GM23338 (cell line): ENCODE results near the gene PCDHGB7. TPM values are rescaled to one million over a fixed set of nuclear protein-coding genes. Genes with fewer than 3 reads are reported as not detected.

Source experiments
- ATAC-seq: fragments of 200-7000 bp; cut with Tn5 transposase; 3 replicates; pipeline ENCODE4 v1.9.1; 2020
- DNase-seq: peaks from one replicate; pipeline ENCODE4 v3.0.0-alpha.2; 2015; ENCODE audit warnings: low spot score
- H2AFZ ChIP-seq: fragments of 200-600 bp; sonication (generic); 2 replicates; pipeline ENCODE4 v1.8.0; 2016; ENCODE audit warnings: antibody characterized with exemption, mild to moderate bottlenecking, moderate library complexity
- H3F3A ChIP-seq: fragments of 200-600 bp; sonication (generic); replicated peaks from 2 replicates; pipeline ENCODE4 v1.8.0; 2017; ENCODE audit warnings: antibody characterized with exemption, mixed run types, low read depth
- H3K27ac ChIP-seq: fragments of 200-600 bp; sonication (generic); 2 replicates; pipeline ENCODE4 v1.6.1; 2016; ENCODE audit warnings: low read depth
- H3K27me3 ChIP-seq: fragments of 200-600 bp; sonication (generic); 2 replicates; pipeline ENCODE4 v1.8.0; 2016; ENCODE audit warnings: mild to moderate bottlenecking, mixed run types, moderate library complexity; ENCODE audit not compliant: insufficient read depth
- H3K36me3 ChIP-seq: fragments of 200-600 bp; sonication (generic); 2 replicates; pipeline ENCODE4 v1.8.0; 2016; ENCODE audit warnings: mild to moderate bottlenecking; ENCODE audit not compliant: insufficient read depth
- H3K4me1 ChIP-seq: fragments of 200-600 bp; sonication (generic); 2 replicates; pipeline ENCODE4 v1.8.0; 2016; ENCODE audit warnings: mild to moderate bottlenecking, moderate library complexity; ENCODE audit not compliant: insufficient read depth
- H3K4me2 ChIP-seq: fragments of 200-600 bp; sonication (generic); 2 replicates; pipeline ENCODE4 v1.7.1; 2017; ENCODE audit warnings: mixed run types
- H3K4me3 ChIP-seq: fragments of 200-600 bp; sonication (generic); 2 replicates; pipeline ENCODE4 v1.6.1; 2016; ENCODE audit warnings: mixed run types
- H3K79me2 ChIP-seq: fragments of 200-600 bp; sonication (generic); replicated peaks from 2 replicates; pipeline ENCODE4 v1.8.0; 2017; ENCODE audit warnings: mild to moderate bottlenecking; ENCODE audit not compliant: insufficient read depth
- H3K9me2 ChIP-seq: fragments of 200-600 bp; sonication (generic); 2 replicates; pipeline ENCODE4 v1.8.0; 2017; ENCODE audit not compliant: insufficient read depth
- H4K20me1 ChIP-seq: fragments of 200-600 bp; sonication (generic); replicated peaks from 2 replicates; pipeline ENCODE4 v1.8.0; 2017; ENCODE audit warnings: mild to moderate bottlenecking; ENCODE audit not compliant: insufficient read depth
- H3K27ac Mint-ChIP-seq: 2 replicates; pipeline ENCODE4 v1.8.0; 2020; ENCODE audit warnings: inconsistent platforms, mild to moderate bottlenecking, moderate library complexity, mixed read lengths
- H3K27me3 Mint-ChIP-seq: 3 replicates; pipeline ENCODE4 v1.8.0; 2022; ENCODE audit warnings: low read depth, mild to moderate bottlenecking, moderate library complexity, mixed read lengths, inconsistent platforms; ENCODE audit not compliant: insufficient read depth, poor library complexity
- H3K36me3 Mint-ChIP-seq: 3 replicates; pipeline ENCODE4 v1.8.0; 2021; ENCODE audit warnings: low read depth, mild to moderate bottlenecking, inconsistent platforms, moderate library complexity, mixed read lengths
- H3K4me1 Mint-ChIP-seq: 3 replicates; pipeline ENCODE4 v1.8.0; 2020; ENCODE audit warnings: mild to moderate bottlenecking, inconsistent platforms, mixed read lengths
- H3K4me3 Mint-ChIP-seq: 3 replicates; pipeline ENCODE4 v1.8.0; 2021; ENCODE audit warnings: moderate library complexity, mild to moderate bottlenecking, inconsistent platforms, mixed read lengths
- H3K9me3 Mint-ChIP-seq: 3 replicates; pipeline ENCODE4 v1.8.0; 2020; ENCODE audit warnings: moderate library complexity, mild to moderate bottlenecking, inconsistent platforms, mixed read lengths
- CREB1 ChIP-seq: fragments of 250-450 bp; sonication (Bioruptor Pico); IDR thresholded peaks from 2 replicates; pipeline ENCODE4 v1.5.0; 2020; ENCODE audit warnings: low read depth, mild to moderate bottlenecking, moderate library complexity
- CTCF ChIP-seq, 2 experiments: fragments of 200-600 bp in 1 of 2; sonication (generic) in 1 of 2; conservative IDR thresholded peaks; 2 replicates each; pipeline versions ENCODE4 v1.5.1 to v1.6.1; 2016 to 2017; ENCODE audit warnings: antibody characterized with exemption in 2 of 2, low read depth in 2 of 2, mild to moderate bottlenecking in 2 of 2, moderate library complexity in 1 of 2
- ETS1 ChIP-seq: IDR thresholded peaks from 2 replicates; pipeline ENCODE4 v1.6.1; 2016; ENCODE audit warnings: antibody characterized with exemption
- EZH2 ChIP-seq: fragments of 200-600 bp; sonication (generic); IDR thresholded peaks from one replicate; pipeline ENCODE4 v1.8.0; 2017; ENCODE audit warnings: antibody characterized with exemption, mild to moderate bottlenecking, low read depth; ENCODE audit not compliant: unreplicated experiment
- JUNB ChIP-seq: IDR thresholded peaks from one replicate; pipeline ENCODE4 v1.6.1; 2016; ENCODE audit warnings: antibody characterized with exemption; ENCODE audit not compliant: unreplicated experiment
- REST ChIP-seq: IDR thresholded peaks from one replicate; pipeline ENCODE4 v1.6.1; 2018; ENCODE audit warnings: antibody characterized with exemption; ENCODE audit not compliant: unreplicated experiment
- STAT1 ChIP-seq: IDR thresholded peaks from one replicate; pipeline ENCODE4 v1.6.1; 2016; ENCODE audit warnings: antibody characterized with exemption; ENCODE audit not compliant: unreplicated experiment
- ZNF114 ChIP-seq: fragments of 250-450 bp; sonication (Bioruptor Pico); IDR thresholded peaks from 2 replicates; pipeline ENCODE4 v1.5.0; 2020; ENCODE audit warnings: mild to moderate bottlenecking, moderate library complexity
- polyA plus RNA-seq: library from polyadenylated mRNA; unstranded; fragments of >200 nt; fragmentation: Nextera tagmentation; extraction: Ambion mirVana; gene quantifications from 2 replicates; pipeline ENCODE4 v1.2.1, GENCODE V29; 2016
- total RNA-seq: library from RNA; depleted of rRNA; stranded (reverse); fragments of >200 nt; shearing (Covaris generic); gene quantifications from 2 replicates; pipeline ENCODE4 v1.2.3, GENCODE V29; 2014

The PCDHGB7 gene
- total and polyA plus RNA-seq, 2 experiments from 2014 or later: 1.4 to 11.7 TPM

- TF ChIP-seq CTCF (conservative IDR thresholded peaks at IDR 0.05; ENCODE audit: low read depth in 2 of 2): no peak
- TF ChIP-seq ETS1: no peak
- no peak for TF ChIP-seq CREB1 (CRISPR knock-in tag)
- no peak for TF ChIP-seq ZNF114 (CRISPR knock-in tag)
- no peak for TF ChIP-seq EZH2
- no peak for TF ChIP-seq STAT1
- TF ChIP-seq REST: no peak
Measured at GRCh38 chr5:141389153-141390042, 28.1 kb upstream of the PCDHGB7 start (continued).

GRCh38 chr5:141392429-141393198, 24.9 kb upstream of the PCDHGB7 start, which contains the start of gene PCDHGA8:
Gene PCDHGA8 (plus strand): TSS chr5:141392633. CDS start chr5:141392814, 181 bp downstream.
- Histone ChIP-seq H2AFZ (no peak within 1 kb of the TSS), H3K79me2 (0 out of 2 replicates have a peak, but pooled peaks cover 5% of the 10 kb centered on the region), H3K4me1 (0 out of 2 replicates have a peak, but pooled peaks cover 5% of the 10 kb centered on the region), H3K4me3 (peak within 1 kb of the TSS; percentile 25; the same call in 1 of the 2 replicates), H3K27me3 (peaks cover 7% of the 10 kb centered on the region; the same call in 1 of the 2 replicates), H3K9me2 (no peaks in the 10 kb centered on the region), H3K4me2 (0 out of 2 replicates have a peak within 1 kb of the TSS, but pooled peaks have one; percentile 15), H4K20me1 (no peaks in the 10 kb centered on the region), H3K27ac (no peak within 1 kb of the TSS), H3K36me3 (peaks cover 7% of the 10 kb centered on the region; the same call in 1 of the 2 replicates), H3F3A (no peaks in the 10 kb centered on the region)
- H3K27me3 Mint-ChIP-seq: peaks cover 8% of the 10 kb centered on the region
- H3K4me3 Mint-ChIP-seq: no peak within 1 kb of the TSS
- H3K9me3 Mint-ChIP-seq: peaks cover 87% of the 10 kb centered on the region
- H3K36me3 Mint-ChIP-seq: peaks cover 83% of the 10 kb centered on the region
- DNase-seq (no peak), ATAC-seq (no peak)
- H3K27ac Mint-ChIP-seq: no peak within 1 kb of the TSS
- TF ChIP-seq ZNF114 (CRISPR knock-in tag) (no peak), STAT1 (no peak), CTCF (conservative IDR thresholded peaks at IDR 0.05; ENCODE audit: low read depth in 2 of 2) (peak in 1 of 2 experiments; percentile 17; a peak in 1 of 4 replicates), REST (no peak), JUNB (no peak)
- no peaks in the 10 kb centered on the region; the same call in 2 of the 3 replicates for H3K4me1 Mint-ChIP-seq
